OCI-LY1 (cell line): ENCODE results near the gene CADM4.

Source experiments
- H2AFZ ChIP-seq: fragments of 200-600 bp; sonication (generic), shearing (Covaris generic); 2 replicates; pipeline ENCODE4 v1.6.0; 2014; ENCODE audit warnings: antibody characterized with exemption, mild to moderate bottlenecking, low read length
- H3F3A ChIP-seq: fragments of 200-600 bp; sonication (generic), shearing (Covaris generic); 2 replicates; pipeline ENCODE4 v1.6.0; 2014; ENCODE audit warnings: mild to moderate bottlenecking, antibody characterized with exemption, low read length, moderate library complexity; ENCODE audit not compliant: insufficient read depth
- H3K27ac ChIP-seq: fragments of 200-600 bp; sonication (generic); 2 replicates; pipeline ENCODE4 v1.5.1; 2014; ENCODE audit warnings: low read length, mixed run types, mild to moderate bottlenecking, low read depth; ENCODE audit not compliant: poor library complexity, severe bottlenecking
- H3K27me3 ChIP-seq: fragments of 200-600 bp; sonication (generic); 2 replicates; pipeline ENCODE4 v1.6.0; 2014; ENCODE audit warnings: antibody characterized with exemption, mild to moderate bottlenecking, low read length, moderate library complexity; ENCODE audit not compliant: insufficient read depth
- H3K36me3 ChIP-seq: fragments of 200-600 bp; sonication (generic); 2 replicates; pipeline ENCODE4 v1.6.1; 2014; ENCODE audit warnings: mild to moderate bottlenecking, antibody characterized with exemption, low read length, moderate library complexity, mixed read lengths; ENCODE audit not compliant: insufficient read depth
- H3K4me1 ChIP-seq: fragments of 200-600 bp; sonication (generic); 2 replicates; pipeline ENCODE4 v1.5.1; 2014; ENCODE audit warnings: mild to moderate bottlenecking, low read length, moderate library complexity; ENCODE audit not compliant: insufficient read depth, severe bottlenecking
- H3K4me2 ChIP-seq: fragments of 200-600 bp; sonication (generic), shearing (Covaris generic); 2 replicates; pipeline ENCODE4 v1.6.1; 2014; ENCODE audit warnings: low read length
- H3K4me3 ChIP-seq: fragments of 200-600 bp; sonication (generic); 2 replicates; pipeline ENCODE4 v1.5.1; 2014; ENCODE audit warnings: low read length, low read depth, mild to moderate bottlenecking, mixed read lengths; ENCODE audit not compliant: poor library complexity, severe bottlenecking
- H3K79me2 ChIP-seq: fragments of 200-600 bp; shearing (Covaris generic); 2 replicates; pipeline ENCODE4 v1.6.1; 2016; ENCODE audit warnings: mixed run types, low read length, mixed read lengths; ENCODE audit not compliant: insufficient read depth
- H3K9ac ChIP-seq: fragments of 200-600 bp; sonication (generic), shearing (Covaris generic); 2 replicates; pipeline ENCODE4 v1.6.1; 2014; ENCODE audit warnings: mild to moderate bottlenecking, low read length, mixed read lengths
- H3K9me2 ChIP-seq: fragments of 200-600 bp; sonication (generic), shearing (Covaris generic); 2 replicates; pipeline ENCODE4 v1.6.1; 2014; ENCODE audit warnings: low read depth, mild to moderate bottlenecking, low read length, mixed read lengths
- H3K9me3 ChIP-seq: fragments of 200-600 bp; shearing (Covaris generic); 2 replicates; pipeline ENCODE4 v1.6.1; 2014; ENCODE audit warnings: low read length, mixed read lengths
- H4K20me1 ChIP-seq: fragments of 200-600 bp; sonication (generic), shearing (Covaris generic); 2 replicates; pipeline ENCODE4 v1.6.0; 2016; ENCODE audit warnings: mild to moderate bottlenecking, low read length; ENCODE audit not compliant: insufficient read depth
- CTCF ChIP-seq: fragments of 200-600 bp; sonication (generic), shearing (Covaris generic); IDR thresholded peaks from 2 replicates; pipeline ENCODE4 v1.5.1; 2017; ENCODE audit warnings: mild to moderate bottlenecking, antibody characterized with exemption, low read length, moderate library complexity, mixed read lengths
- EZH2 ChIP-seq: fragments of 200-600 bp; sonication (generic), shearing (Covaris generic); IDR thresholded peaks from 2 replicates; pipeline ENCODE4 v1.8.0; 2017; ENCODE audit warnings: borderline replicate concordance, mixed run types, mild to moderate bottlenecking, antibody characterized with exemption, low read length, moderate library complexity, mixed read lengths

Gene CADM4

DNA sequence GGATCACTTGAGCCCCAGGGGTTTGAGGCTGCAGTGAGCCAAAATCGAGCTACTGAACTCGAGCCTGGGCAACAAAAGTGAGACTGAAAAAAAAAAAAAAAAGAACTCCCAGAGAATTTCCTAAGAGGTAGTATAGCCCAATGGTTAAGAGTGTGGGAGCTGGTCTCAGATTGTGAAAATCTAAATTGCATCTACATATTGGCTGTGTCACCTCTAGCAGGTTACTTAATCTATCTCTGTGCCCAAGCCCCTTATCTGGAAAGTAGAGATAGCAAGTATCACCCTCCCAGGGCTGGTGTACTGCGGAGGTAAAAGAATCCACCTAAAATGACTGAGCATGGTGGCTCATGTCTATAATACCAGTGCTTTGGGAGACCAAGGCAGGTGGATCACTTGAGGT is 34.0 kb upstream of the CADM4 start:
- H3K4me3 ChIP-seq = no peak overlapping the region

DNA sequence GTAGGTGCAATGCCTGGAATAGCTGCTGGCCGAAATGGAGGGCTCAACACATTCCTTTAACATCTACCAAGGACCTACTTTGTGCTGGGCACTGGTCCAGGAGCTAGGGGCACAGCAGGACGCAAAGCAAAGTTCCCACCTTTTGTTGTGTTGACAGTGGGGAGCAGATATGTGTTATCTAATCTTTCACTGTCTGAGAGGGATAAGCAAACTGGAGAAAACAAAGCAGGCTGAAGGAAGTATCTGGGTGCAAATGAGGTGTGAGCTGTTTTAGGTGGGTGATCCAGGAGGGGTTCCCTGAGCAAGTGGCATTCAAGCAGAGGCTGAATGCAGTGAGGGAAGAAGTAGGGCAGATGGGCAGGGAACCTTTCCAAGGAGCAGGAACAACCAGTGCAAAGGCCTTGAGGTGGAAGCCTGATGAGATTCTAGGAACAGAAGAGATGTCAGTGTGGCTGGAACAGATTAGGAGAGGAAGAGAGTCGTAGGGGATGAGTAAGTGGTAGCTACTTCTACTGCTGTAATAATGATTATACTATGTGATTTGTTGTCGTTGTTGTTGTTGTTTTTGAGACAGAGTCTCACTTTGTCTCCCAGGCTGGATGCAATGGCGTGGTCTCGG is 32.5 kb upstream of the CADM4 start:
- peaks cover 8% of the 10 kb centered on the region for H3K4me1 ChIP-seq
- TF ChIP-seq EZH2 = no peak
- no peak for TF ChIP-seq CTCF
- H3F3A ChIP-seq = no peaks in the 10 kb centered on the region
- no peak overlapping the region for H3K4me3 ChIP-seq
- H2AFZ ChIP-seq = no peak overlapping the region
- no peaks in the 10 kb centered on the region for H4K20me1 ChIP-seq
- no peaks in the 10 kb centered on the region for H3K36me3 ChIP-seq
- no peaks in the 10 kb centered on the region for H3K9me3 ChIP-seq
- H3K9ac ChIP-seq = no peak overlapping the region
- no peaks in the 10 kb centered on the region for H3K27me3 ChIP-seq
- no peak overlapping the region for H3K27ac ChIP-seq
- no peak overlapping the region for H3K4me2 ChIP-seq
- no peaks in the 10 kb centered on the region for H3K79me2 ChIP-seq
- no peaks in the 10 kb centered on the region for H3K9me2 ChIP-seq

More for the DNA sequence above, 34.0 kb upstream of the CADM4 start:
- TF ChIP-seq EZH2 = no peak
- TF ChIP-seq CTCF = no peak
- H2AFZ ChIP-seq = no peak overlapping the region
- no peaks in the 10 kb centered on the region for H3K9me3 ChIP-seq
- H3K4me1 ChIP-seq = peaks cover 8% of the 10 kb centered on the region
- no peaks in the 10 kb centered on the region for H3K36me3 ChIP-seq
- H3K27ac ChIP-seq = no peak overlapping the region
- no peaks in the 10 kb centered on the region for H3F3A ChIP-seq
- no peaks in the 10 kb centered on the region for H3K27me3 ChIP-seq
- no peak overlapping the region for H3K4me2 ChIP-seq
- no peak overlapping the region for H3K9ac ChIP-seq
- H3K79me2 ChIP-seq = no peaks in the 10 kb centered on the region
- H3K9me2 ChIP-seq = no peaks in the 10 kb centered on the region
- no peaks in the 10 kb centered on the region for H4K20me1 ChIP-seq

DNA sequence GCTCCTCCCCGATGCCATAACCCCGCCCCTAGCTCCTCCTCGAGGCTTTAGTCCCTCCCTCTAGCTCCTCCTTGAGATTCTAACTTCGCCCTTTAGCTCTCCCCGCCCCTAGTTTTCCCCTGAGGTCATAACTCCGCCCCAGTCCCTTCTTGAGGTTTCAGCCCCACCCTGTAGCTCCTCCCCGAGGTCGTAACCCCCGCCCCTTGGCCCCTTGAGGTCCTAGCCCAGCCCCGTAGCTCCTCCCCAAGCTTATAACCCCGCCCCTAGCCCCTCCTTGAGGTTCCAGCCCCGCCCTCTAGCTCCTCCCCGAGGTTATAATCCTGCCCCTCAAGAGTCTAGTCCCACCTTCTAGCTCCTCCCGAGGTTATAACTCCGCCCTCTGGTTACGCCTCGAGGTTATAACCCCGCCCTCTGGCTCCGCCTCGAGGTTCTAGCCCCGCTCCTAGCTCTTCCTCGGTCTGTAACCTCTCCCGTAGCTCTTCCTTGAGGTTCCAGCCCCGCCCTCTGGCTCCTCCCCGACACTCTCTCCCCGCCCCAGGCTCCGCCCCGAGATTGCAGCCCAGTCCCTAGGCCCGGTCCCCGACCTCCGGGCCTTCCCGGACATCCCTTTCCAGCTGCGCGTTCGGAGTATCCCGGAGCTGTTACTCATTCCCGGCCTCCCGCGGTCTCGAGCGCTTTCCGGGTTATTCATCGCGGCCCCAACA is 28.9 kb upstream of the CADM4 start:
- Histone ChIP-seq H4K20me1 (no peaks in the 10 kb centered on the region), H3K36me3 (no peaks in the 10 kb centered on the region), H3F3A (no peaks in the 10 kb centered on the region), H3K4me3 (peak overlapping the region; percentile 57), H3K4me1 (peaks cover 8% of the 10 kb centered on the region), H2AFZ (peak overlapping the region; percentile 38; the same call in 1 of the 2 replicates), H3K9me3 (no peaks in the 10 kb centered on the region), H3K9ac (peak overlapping the region; percentile 43; the same call in 1 of the 2 replicates), H3K4me2 (peak overlapping the region; percentile 83), H3K9me2 (no peaks in the 10 kb centered on the region), H3K27ac (no peak overlapping the region), H3K27me3 (no peaks in the 10 kb centered on the region), H3K79me2 (no peaks in the 10 kb centered on the region)
- TF ChIP-seq CTCF (no peak), EZH2 (no peak)
